HL-60 (cell line): ENCODE data around the gene MEX3A.

Experiments
- CTCF ChIP-seq: IDR thresholded peaks from one replicate; pipeline ENCODE4 v1.5.1; 2011; ENCODE audit warnings: low read length, control low read depth, inconsistent platforms; ENCODE audit not compliant: insufficient read depth
- REST ChIP-seq: IDR thresholded peaks from 2 replicates; pipeline ENCODE4 v1.6.1; 2012; ENCODE audit warnings: low read depth; ENCODE audit not compliant: insufficient replicate concordance

- no peak for TF ChIP-seq CTCF
- no peak for TF ChIP-seq REST
Measured at GRCh38 chr1:156114919-156115513, 32.8 kb upstream of the MEX3A start.
